SU-DHL-6 (cell line): ENCODE measurements around the gene CHST13.

Source experiments
- H2AFZ ChIP-seq: fragments of 200-600 bp; sonication (generic); 2 replicates; pipeline ENCODE4 v1.6.1; 2014; ENCODE audit warnings: low read depth, mild to moderate bottlenecking, moderate library complexity, mixed read lengths, antibody characterized with exemption, low read length; ENCODE audit not compliant: severe bottlenecking
- H3F3A ChIP-seq: fragments of 200-600 bp; shearing (Covaris generic); 2 replicates; pipeline ENCODE4 v1.6.0; 2016; ENCODE audit warnings: antibody characterized with exemption, mild to moderate bottlenecking; ENCODE audit not compliant: insufficient read depth
- H3K27ac ChIP-seq: fragments of 200-600 bp; sonication (generic); 2 replicates; pipeline ENCODE4 v1.5.1; 2016; ENCODE audit warnings: low read depth, mild to moderate bottlenecking, low read length, moderate library complexity, mixed read lengths
- H3K27me3 ChIP-seq: fragments of 200-600 bp; sonication (generic), shearing (Covaris generic); 2 replicates; pipeline ENCODE4 v1.6.0; 2014; ENCODE audit warnings: mild to moderate bottlenecking, low read length
- H3K36me3 ChIP-seq: fragments of 200-600 bp; sonication (generic); 2 replicates; pipeline ENCODE4 v1.6.1; 2014; ENCODE audit warnings: mild to moderate bottlenecking, low read length, mixed read lengths
- H3K4me2 ChIP-seq: fragments of 300-600, 200-600 bp; shearing (Covaris generic), sonication (generic); 2 replicates; pipeline ENCODE4 v1.6.0; 2014; ENCODE audit warnings: low read length, low read depth, mild to moderate bottlenecking; ENCODE audit not compliant: poor library complexity, severe bottlenecking
- H3K4me3 ChIP-seq: fragments of 200-600 bp; sonication (generic); 2 replicates; pipeline ENCODE4 v1.5.1; 2014; ENCODE audit warnings: antibody characterized with exemption, low read length, mild to moderate bottlenecking, mixed read lengths; ENCODE audit not compliant: insufficient read depth, poor library complexity, severe bottlenecking
- H3K79me2 ChIP-seq: fragments of 200-600 bp; sonication (generic); 2 replicates; pipeline ENCODE4 v1.6.1; 2014; ENCODE audit warnings: mild to moderate bottlenecking, low read length, moderate library complexity; ENCODE audit not compliant: insufficient read depth
- H3K9ac ChIP-seq: fragments of 200-600 bp; sonication (generic); 2 replicates; pipeline ENCODE4 v1.7.0; 2014; ENCODE audit warnings: mild to moderate bottlenecking, low read length
- H3K9me2 ChIP-seq: fragments of 200-600 bp; sonication (generic); replicated peaks from 2 replicates; pipeline ENCODE4 v1.6.1; 2014; ENCODE audit warnings: low read length; ENCODE audit not compliant: insufficient read depth
- H3K9me3 ChIP-seq: fragments of 200-600 bp; sonication (generic); 2 replicates; pipeline ENCODE4 v1.6.1; 2014; ENCODE audit warnings: low read length, mixed read lengths; ENCODE audit not compliant: insufficient read depth
- H4K20me1 ChIP-seq: fragments of 200-600 bp; sonication (generic); 2 replicates; pipeline ENCODE4 v1.6.1; 2014; ENCODE audit warnings: low read depth, mild to moderate bottlenecking, antibody characterized with exemption, low read length, moderate library complexity, mixed read lengths
- CTCF ChIP-seq: fragments of 200-600 bp; sonication (generic); IDR thresholded peaks from one replicate; pipeline ENCODE4 v1.5.1; 2017; ENCODE audit warnings: antibody characterized with exemption, mild to moderate bottlenecking, low read length, moderate library complexity; ENCODE audit not compliant: insufficient read depth, poor library complexity, severe bottlenecking
- EZH2phosphoT487 ChIP-seq: fragments of 200-600 bp; sonication (generic), shearing (Covaris generic); conservative IDR thresholded peaks from 2 replicates; pipeline ENCODE4 v1.6.1; 2018; ENCODE audit warnings: mild to moderate bottlenecking, antibody characterized with exemption, low read length, moderate library complexity, mixed read lengths

Gene CHST13

GRCh38 chr3:126577261-126577660 is 53.3 kb downstream of the CHST13 start:
- H2AFZ ChIP-seq = no peak overlapping the region
- H4K20me1 ChIP-seq = no peaks in the 10 kb centered on the region
- no peaks in the 10 kb centered on the region for H3K9me2 ChIP-seq
- H3K79me2 ChIP-seq = no peaks in the 10 kb centered on the region
- H3K36me3 ChIP-seq = no peaks in the 10 kb centered on the region
- no peak overlapping the region for H3K4me3 ChIP-seq
- no peak overlapping the region for H3K9ac ChIP-seq
- no peaks in the 10 kb centered on the region for H3K27me3 ChIP-seq
- no peak for TF ChIP-seq EZH2phosphoT487
- H3K4me2 ChIP-seq = no peak overlapping the region
- H3F3A ChIP-seq = no peaks in the 10 kb centered on the region
- no peak overlapping the region for H3K27ac ChIP-seq
- H3K9me3 ChIP-seq = no peaks in the 10 kb centered on the region

- Histone ChIP-seq H3K4me3 (no peak overlapping the region), H3K9me3 (no peaks in the 10 kb centered on the region), H3K9ac (no peak overlapping the region), H2AFZ (no peak overlapping the region), H3K36me3 (no peaks in the 10 kb centered on the region), H3K79me2 (no peaks in the 10 kb centered on the region), H3K27ac (no peak overlapping the region), H3F3A (no peaks in the 10 kb centered on the region), H3K4me2 (no peak overlapping the region), H4K20me1 (no peaks in the 10 kb centered on the region), H3K27me3 (no peaks in the 10 kb centered on the region), H3K9me2 (no peaks in the 10 kb centered on the region)
- TF ChIP-seq CTCF (no peak), EZH2phosphoT487 (no peak)
These were observed 54.7 kb downstream of the CHST13 start for GRCh38 chr3:126578702-126579101.

GRCh38 chr3:126580746-126581145 is 56.8 kb downstream of the CHST13 start:
- Histone ChIP-seq H3K4me3 (no peak overlapping the region), H3K9ac (no peak overlapping the region), H3K4me2 (no peak overlapping the region), H2AFZ (no peak overlapping the region), H3K36me3 (no peaks in the 10 kb centered on the region), H3K9me2 (no peaks in the 10 kb centered on the region), H3K9me3 (no peaks in the 10 kb centered on the region), H3F3A (no peaks in the 10 kb centered on the region), H3K27me3 (no peaks in the 10 kb centered on the region), H3K79me2 (no peaks in the 10 kb centered on the region), H3K27ac (no peak overlapping the region), H4K20me1 (no peaks in the 10 kb centered on the region)
- TF ChIP-seq EZH2phosphoT487 (no peak), CTCF (no peak)

- no peaks in the 10 kb centered on the region for H3F3A ChIP-seq
- no peaks in the 10 kb centered on the region for H3K27me3 ChIP-seq
- no peaks in the 10 kb centered on the region for H3K9me3 ChIP-seq
- H3K4me3 ChIP-seq = no peak overlapping the region
- no peak for TF ChIP-seq CTCF
- no peak for TF ChIP-seq EZH2phosphoT487
- no peaks in the 10 kb centered on the region for H3K9me2 ChIP-seq
- no peak overlapping the region for H3K9ac ChIP-seq
- no peaks in the 10 kb centered on the region for H3K36me3 ChIP-seq
- H3K79me2 ChIP-seq = no peaks in the 10 kb centered on the region
- H2AFZ ChIP-seq = no peak overlapping the region
- H3K27ac ChIP-seq = no peak overlapping the region
- no peak overlapping the region for H3K4me2 ChIP-seq
- no peaks in the 10 kb centered on the region for H4K20me1 ChIP-seq
These were observed 57.6 kb downstream of the CHST13 start for GRCh38 chr3:126581569-126581968.
